Kidney capillary endothelial cell (primary cell): Measurements from ENCODE around the gene RFX2.
"Not testable (repeated sequence)": the region's sequence is repeated elsewhere in the genome, so short reads cannot be mapped to it uniquely, and the experiment has no call there.

Experiments
- DNase-seq: peaks from one replicate; pipeline ENCODE4 v3.0.0-alpha.2; 2018; ENCODE audit warnings: low spot score

The RFX2 gene

GRCh38 chr19:5971714-5972354 is 138.5 kb downstream of the RFX2 start:
- DNase-seq: no peak

DNA sequence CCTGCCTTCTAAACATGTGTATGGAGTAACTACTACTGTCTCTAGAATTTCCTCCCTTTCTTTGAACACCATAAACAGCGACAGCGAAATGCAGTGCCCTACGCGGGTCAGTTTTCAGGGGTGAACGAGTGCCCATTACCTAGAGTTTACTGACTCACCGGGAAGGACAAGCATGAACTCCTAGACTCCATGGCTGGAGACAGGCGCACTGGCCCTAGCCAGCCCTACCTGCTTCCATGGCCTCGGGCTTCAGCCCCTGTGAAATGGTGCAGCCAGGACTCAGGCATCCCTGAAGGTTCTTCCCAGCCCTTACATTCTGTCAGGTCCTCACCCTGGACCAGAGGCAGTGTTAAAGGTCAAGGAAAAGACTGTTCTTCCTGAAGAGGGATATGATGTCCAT is 140.8 kb downstream of the RFX2 start:
- DNase-seq: no peak

GRCh38 chr19:5968431-5969373 is 141.6 kb downstream of the RFX2 start:
- no peak for DNase-seq

DNA sequence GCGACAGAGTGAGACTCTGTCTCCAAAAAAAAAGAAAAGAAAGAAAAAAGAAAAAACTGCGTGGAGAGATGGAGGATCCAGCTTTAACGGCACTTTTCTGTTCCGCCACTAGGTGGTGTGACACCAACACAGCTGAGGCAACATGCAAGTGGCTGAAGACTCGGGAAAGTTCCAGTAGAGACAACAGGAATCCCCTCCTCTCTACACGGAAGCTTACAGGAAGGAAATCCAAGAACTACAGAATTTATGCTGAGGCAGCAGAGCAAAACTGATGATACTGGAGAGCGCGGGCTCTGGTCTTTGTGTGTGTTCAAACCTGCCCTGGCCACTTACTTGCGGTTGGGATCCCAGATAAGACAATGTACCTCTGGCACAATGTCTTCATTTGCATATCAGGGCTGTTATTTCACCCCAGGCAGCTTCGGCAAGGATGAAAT is 142.3 kb downstream of the RFX2 start:
- DNase-seq: peak; percentile 78

DNA sequence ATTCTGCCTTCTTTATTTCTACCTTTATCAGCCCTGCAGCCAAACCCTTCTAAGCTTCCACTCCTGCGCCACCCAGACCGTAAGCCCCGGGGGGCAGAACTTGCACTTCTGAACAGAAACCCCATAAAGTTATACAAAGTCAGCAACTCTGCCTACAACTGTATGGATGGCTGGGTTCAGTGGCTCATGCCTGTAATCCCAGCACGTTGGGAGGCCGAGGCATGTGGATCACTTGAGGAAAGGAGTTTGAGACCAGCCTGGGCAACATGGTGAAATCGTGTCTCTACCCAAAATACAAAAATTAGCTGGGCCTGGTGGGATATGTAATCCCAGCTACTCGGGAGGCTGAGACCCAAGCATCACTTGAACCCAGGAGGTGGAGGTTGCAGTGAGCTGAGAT is 142.7 kb downstream of the RFX2 start:
- DNase-seq: no peak

- no peak for DNase-seq
Measured at GRCh38 chr19:5966941-5967340, 143.4 kb downstream of the RFX2 start.

DNA sequence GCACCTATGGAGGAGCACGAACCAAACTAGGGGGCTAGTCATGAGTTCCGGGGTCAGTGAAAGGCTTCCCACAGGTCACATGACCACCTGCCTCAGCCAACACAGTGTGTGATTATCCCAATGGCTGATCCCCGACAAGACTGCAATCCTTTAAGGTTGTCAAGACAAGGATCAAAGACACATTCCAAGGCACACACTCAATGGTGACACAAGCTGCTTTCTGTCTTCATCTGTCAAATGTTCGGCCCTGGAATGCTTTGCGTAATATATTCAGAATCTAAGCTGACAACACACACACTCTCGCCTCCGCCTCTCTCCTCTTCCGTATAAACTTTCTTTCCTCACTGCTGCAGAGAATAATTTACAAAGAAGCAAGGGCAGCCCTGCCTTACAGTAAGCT is 144.1 kb downstream of the RFX2 start:
- no peak for DNase-seq

DNA sequence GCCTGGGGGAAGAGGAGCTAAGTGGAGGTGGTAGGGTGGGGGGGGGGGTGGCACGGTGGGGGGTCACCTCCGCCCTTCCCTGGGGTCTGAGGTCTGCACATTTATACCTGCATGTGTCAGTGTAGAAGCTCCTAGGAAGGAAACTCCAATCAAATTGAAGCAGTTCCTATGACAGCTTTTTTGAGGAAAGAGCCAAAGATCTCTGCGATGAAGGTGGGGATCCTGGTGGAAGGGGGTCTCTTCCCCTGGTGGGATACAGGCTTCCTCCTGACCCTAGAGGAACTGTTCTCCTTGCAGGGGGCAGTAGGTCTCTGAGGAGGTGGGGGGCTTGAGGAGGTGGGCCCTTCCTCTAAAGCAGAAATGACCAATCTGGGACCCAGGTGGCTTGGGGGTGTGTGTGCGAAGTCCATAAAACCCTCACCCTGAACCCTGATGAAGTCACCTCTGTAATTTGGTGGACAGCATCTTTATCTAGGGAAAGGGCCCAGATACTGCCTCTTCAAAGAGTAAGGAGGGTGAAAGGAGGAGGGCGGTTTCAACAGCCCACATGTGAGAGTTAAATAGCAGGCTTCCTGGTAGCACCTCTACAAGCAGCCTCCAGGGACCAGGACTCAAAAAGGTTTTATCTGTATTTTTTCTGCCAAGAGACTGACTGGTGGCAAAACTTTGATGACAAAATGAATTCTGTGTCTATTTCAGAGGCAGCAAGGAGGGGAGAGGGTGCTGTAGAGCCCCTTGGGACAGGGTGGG is 145.3 kb downstream of the RFX2 start:
- no peak for DNase-seq

GRCh38 chr19:5963855-5964254 is 146.4 kb downstream of the RFX2 start:
- DNase-seq: no peak

GRCh38 chr19:5963259-5963658 is 147.0 kb downstream of the RFX2 start:
- DNase-seq: not testable (repeated sequence)

DNA sequence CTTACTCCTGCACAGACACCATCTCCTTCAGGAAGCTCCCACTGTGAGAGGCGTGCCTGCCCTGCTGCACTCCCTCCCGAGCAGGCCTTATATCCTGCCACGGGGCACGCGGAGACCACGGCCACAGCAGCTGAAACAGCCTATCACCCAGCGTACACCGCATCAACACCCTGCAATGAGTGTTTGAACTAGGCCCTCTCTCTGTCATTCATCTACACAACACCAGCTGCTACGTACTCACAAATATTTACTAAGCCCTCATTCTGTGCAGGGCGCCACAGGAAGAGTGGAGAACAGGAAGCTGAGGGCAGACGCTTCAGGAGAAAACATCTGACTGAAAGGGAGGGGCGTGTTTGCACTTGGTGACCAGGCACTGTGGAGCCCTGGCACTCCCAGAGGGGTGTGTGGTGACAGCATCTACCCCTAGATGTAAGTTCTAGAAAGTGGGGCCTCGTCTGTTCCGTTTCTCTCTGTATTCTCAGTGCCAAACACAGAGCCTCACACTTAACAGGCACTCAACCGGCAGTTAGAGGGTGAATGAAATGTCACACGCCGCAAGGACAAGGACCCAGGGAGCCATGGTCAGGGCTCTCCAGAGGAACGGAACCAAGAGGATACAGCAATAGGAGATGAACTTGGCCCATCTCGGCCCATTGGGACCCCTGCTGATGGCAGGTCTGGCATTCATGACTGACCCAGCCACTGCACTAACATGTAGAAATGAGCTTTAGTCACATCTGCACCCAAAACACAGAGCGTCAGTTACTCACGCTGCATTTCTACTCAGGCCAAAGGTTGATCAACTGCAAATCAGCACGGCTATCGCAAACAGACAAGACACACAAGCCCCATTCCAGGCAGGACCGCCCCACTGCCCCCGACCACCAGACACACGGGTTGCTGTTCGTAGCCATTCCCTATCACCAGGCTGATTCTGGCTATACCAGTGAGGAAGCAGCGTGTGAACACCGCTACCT is 148.0 kb downstream of the RFX2 start:
- peak; percentile 76 for DNase-seq

DNA sequence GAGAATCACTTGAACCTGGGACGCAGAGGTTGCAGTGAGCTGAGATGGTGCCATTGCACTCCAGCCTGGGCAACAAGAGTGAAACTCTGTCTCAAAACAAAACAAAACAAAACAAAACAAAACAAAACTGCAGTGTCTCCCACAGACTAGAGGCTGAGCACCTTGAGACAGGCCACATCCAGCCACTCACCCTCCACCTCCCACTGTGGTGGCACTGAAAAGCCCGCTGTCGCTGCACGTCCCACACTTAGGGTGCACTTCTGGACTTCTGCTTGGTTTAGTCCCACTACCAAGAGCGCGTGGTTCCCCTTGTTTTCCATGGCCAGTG is 148.7 kb downstream of the RFX2 start:
- DNase-seq: not testable (repeated sequence)

GRCh38 chr19:5960005-5961001 is 150.0 kb downstream of the RFX2 start:
- DNase-seq: no peak

- DNase-seq: no peak
Measured at GRCh38 chr19:5959260-5960004, 150.9 kb downstream of the RFX2 start.

- DNase-seq: no peak
Measured at GRCh38 chr19:5958851-5959122, 151.5 kb downstream of the RFX2 start.

DNA sequence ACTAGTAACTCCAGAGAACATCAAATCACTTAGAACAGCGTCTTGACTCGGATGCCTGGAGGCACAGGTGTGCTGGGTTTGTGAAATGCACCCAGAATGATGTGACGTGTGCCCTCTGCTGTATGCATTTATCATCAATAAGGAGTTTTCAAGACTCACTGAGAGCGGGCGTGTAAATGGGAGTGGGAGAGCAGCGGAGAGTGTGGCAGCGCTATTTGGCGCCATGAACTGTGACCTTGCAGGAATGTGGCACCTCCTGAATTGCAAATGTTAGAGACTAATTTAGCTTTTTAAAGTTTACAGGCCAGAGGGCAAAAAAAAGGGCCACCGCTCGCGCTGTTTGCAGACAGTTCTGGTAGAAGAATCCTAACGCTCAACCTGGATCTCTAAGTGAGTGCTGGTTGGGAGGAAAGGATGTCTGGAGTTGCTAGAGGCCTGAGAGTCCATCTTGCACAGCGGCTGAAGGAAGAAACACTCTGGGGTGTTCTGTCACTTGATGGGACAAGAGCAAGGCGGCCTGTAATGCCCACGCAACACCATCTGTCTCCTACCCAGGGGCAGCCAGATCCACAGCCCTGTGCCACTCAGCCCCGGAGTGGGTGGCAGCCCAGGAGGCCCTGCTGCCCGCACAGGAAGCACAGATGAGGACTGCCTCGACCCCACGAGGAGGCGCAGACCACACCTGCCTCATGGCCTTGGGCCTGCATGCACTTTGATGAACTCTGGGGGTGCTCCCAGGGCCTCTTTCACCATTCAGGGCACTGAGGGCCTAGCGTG is 152.0 kb downstream of the RFX2 start:
- DNase-seq: no peak

DNA sequence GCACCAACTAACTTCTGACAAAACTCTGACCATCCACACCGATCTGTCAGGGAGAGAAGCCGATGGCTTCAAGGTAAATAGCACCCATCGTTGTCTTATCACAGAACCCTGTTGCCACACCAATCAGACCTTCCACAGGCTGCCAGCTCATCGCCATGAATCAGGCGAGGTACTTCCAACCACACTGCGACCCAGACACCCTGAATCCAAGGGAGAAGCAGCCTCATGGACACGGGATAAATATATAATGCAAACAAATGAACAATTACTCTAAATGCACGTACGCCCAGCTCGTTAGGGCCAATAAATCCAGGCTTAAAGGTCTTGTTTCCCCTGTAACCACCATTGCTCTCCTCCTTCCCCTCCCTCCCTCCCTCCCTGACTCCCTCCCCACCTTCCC is 153.1 kb downstream of the RFX2 start:
- DNase-seq: no peak

DNA sequence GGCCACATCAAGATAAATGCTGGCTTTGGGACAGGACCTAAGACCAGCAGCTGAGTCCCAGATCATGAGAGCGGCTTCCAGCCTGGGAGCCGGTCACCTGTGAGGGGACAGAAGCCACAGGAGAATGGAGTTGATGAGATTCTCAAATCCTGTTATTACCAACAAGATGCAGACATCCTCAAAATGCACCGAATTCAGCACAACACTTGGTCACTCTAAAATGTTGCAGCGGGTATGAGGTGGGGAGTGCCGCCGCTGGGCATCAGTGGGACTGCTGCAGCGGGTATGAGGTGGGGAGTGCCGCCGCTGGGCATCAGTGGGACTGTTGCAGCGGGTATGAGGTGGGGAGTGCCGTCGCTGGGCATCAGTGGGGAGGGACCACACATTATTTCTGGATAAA is 153.6 kb downstream of the RFX2 start:
- no peak for DNase-seq

GRCh38 chr19:5956323-5956722 is 154.0 kb downstream of the RFX2 start:
- DNase-seq: no peak
